ENCODE measurements around the gene CGNL1.

CGNL1 gene

GRCh38 chr15:57529748-57530147 lies 153.4 kb downstream of the CGNL1 start:
- TF ChIP-seq CTCF (IDR thresholded peaks at IDR 0.05; ENCODE audit: low read depth, low read length) = no peak
- H3K4me3 ChIP-seq (replicated peaks in 1 of 2; ENCODE audit: low read depth in 2 of 2, low read length in 2 of 2) = no peak overlapping the region

GRCh38 chr15:57532731-57533447 lies 156.6 kb downstream of the CGNL1 start:
- TF ChIP-seq CTCF (IDR thresholded peaks at IDR 0.05; ENCODE audit: low read depth, low read length) = no peak
- no peak overlapping the region for H3K4me3 ChIP-seq (replicated peaks in 1 of 2; ENCODE audit: low read depth in 2 of 2, low read length in 2 of 2)
- no peak for DNase-seq (ENCODE audit: low read depth in 2 of 2)

More at GRCh38 chr15:57529748-57530147, 153.4 kb downstream of the CGNL1 start:
- no peak for DNase-seq (ENCODE audit: low read depth in 2 of 2)

- H3K4me3 ChIP-seq (replicated peaks in 1 of 2; ENCODE audit: low read depth in 2 of 2, low read length in 2 of 2) = no peak overlapping the region
- no peak for DNase-seq (ENCODE audit: low read depth in 2 of 2)
- TF ChIP-seq CTCF (IDR thresholded peaks at IDR 0.05; ENCODE audit: low read depth, low read length) = no peak
Observed at GRCh38 chr15:57533448-57533799, 157.1 kb downstream of the CGNL1 start.

GRCh38 chr15:57534281-57534680 lies 158.0 kb downstream of the CGNL1 start:
- TF ChIP-seq CTCF (IDR thresholded peaks at IDR 0.05; ENCODE audit: low read depth, low read length) = no peak
- peak; percentile 45 to 78 for DNase-seq (ENCODE audit: low read depth in 2 of 2)
- no peak overlapping the region for H3K4me3 ChIP-seq (replicated peaks in 1 of 2; ENCODE audit: low read depth in 2 of 2, low read length in 2 of 2)

- no peak for TF ChIP-seq CTCF (IDR thresholded peaks at IDR 0.05; ENCODE audit: low read depth, low read length)
- DNase-seq (ENCODE audit: low read depth in 2 of 2) = peak; percentile 79 to 87
- H3K4me3 ChIP-seq (replicated peaks in 1 of 2; ENCODE audit: low read depth in 2 of 2, low read length in 2 of 2) = no peak overlapping the region
Observed at GRCh38 chr15:57537072-57537471, 160.8 kb downstream of the CGNL1 start.

GRCh38 chr15:57537488-57538264 lies 161.4 kb downstream of the CGNL1 start:
- DNase-seq (ENCODE audit: low read depth in 2 of 2) = no peak
- TF ChIP-seq CTCF (IDR thresholded peaks at IDR 0.05; ENCODE audit: low read depth, low read length) = no peak
- H3K4me3 ChIP-seq (replicated peaks in 1 of 2; ENCODE audit: low read depth in 2 of 2, low read length in 2 of 2) = no peak overlapping the region

Measured in cardiac fibroblast (primary cell).